ENCODE data around the gene EAF1. TPM values are rescaled to one million over a fixed set of nuclear protein-coding genes. Genes with fewer than 3 reads are reported as not detected.
A peak's percentile ranks its signal among the peaks of the same experiment; 100 is the strongest.

The EAF1 gene
- total RNA-seq, 1 donor from 2014 or later, result 24.9 TPM

GRCh38 chr3:15430624-15431023 lies 3.2 kb downstream of the EAF1 start:
- no peaks in the 10 kb centered on the region for H3K36me3 Mint-ChIP-seq (ENCODE audit: low read depth)
- no peak for DNase-seq (ENCODE audit: low read depth, low spot score)
- no peak overlapping the region for H3K27ac Mint-ChIP-seq (ENCODE audit: unreplicated experiment)
- TF ChIP-seq CTCF (conservative IDR thresholded peaks at IDR 0.05), result no peak
- H3K4me1 Mint-ChIP-seq, result peaks cover 35% of the 10 kb centered on the region
- no peaks in the 10 kb centered on the region for H3K9me3 Mint-ChIP-seq
- no peaks in the 10 kb centered on the region for H3K27me3 Mint-ChIP-seq (ENCODE audit: low read depth)
- H3K4me3 Mint-ChIP-seq, result peak overlapping the region; percentile 50

GRCh38 chr3:15431256-15431837 lies 3.9 kb downstream of the EAF1 start:
- H3K4me1 Mint-ChIP-seq, result peaks cover 28% of the 10 kb centered on the region
- H3K9me3 Mint-ChIP-seq, result no peaks in the 10 kb centered on the region
- no peak for TF ChIP-seq CTCF (conservative IDR thresholded peaks at IDR 0.05)
- H3K4me3 Mint-ChIP-seq, result no peak overlapping the region
- no peak overlapping the region for H3K27ac Mint-ChIP-seq (ENCODE audit: unreplicated experiment)
- no peaks in the 10 kb centered on the region for H3K27me3 Mint-ChIP-seq (ENCODE audit: low read depth)
- DNase-seq (ENCODE audit: low read depth, low spot score), result no peak
- H3K36me3 Mint-ChIP-seq (ENCODE audit: low read depth), result no peaks in the 10 kb centered on the region

- Mint-ChIP-seq H3K4me1 (peaks cover 11% of the 10 kb centered on the region), H3K9me3 (no peaks in the 10 kb centered on the region), H3K27me3 (ENCODE audit: low read depth) (no peaks in the 10 kb centered on the region), H3K36me3 (ENCODE audit: low read depth) (no peaks in the 10 kb centered on the region), H3K4me3 (peak overlapping the region; percentile 33), H3K27ac (ENCODE audit: unreplicated experiment) (no peak overlapping the region)
- DNase-seq (ENCODE audit: low read depth, low spot score), result no peak
- no peak for TF ChIP-seq CTCF (conservative IDR thresholded peaks at IDR 0.05)
Measured at GRCh38 chr3:15433531-15433930, 6.1 kb downstream of the EAF1 start.

GRCh38 chr3:15434756-15435155 lies 7.4 kb downstream of the EAF1 start:
- H3K27me3 Mint-ChIP-seq (ENCODE audit: low read depth), result no peaks in the 10 kb centered on the region
- no peaks in the 10 kb centered on the region for H3K36me3 Mint-ChIP-seq (ENCODE audit: low read depth)
- H3K27ac Mint-ChIP-seq (ENCODE audit: unreplicated experiment), result no peak overlapping the region
- TF ChIP-seq CTCF (conservative IDR thresholded peaks at IDR 0.05), result no peak
- H3K9me3 Mint-ChIP-seq, result no peaks in the 10 kb centered on the region
- H3K4me1 Mint-ChIP-seq, result no peaks in the 10 kb centered on the region
- no peak for DNase-seq (ENCODE audit: low read depth, low spot score)
- H3K4me3 Mint-ChIP-seq, result no peak overlapping the region

- no peaks in the 10 kb centered on the region for H3K9me3 Mint-ChIP-seq
- DNase-seq (ENCODE audit: low read depth, low spot score), result no peak
- H3K27ac Mint-ChIP-seq (ENCODE audit: unreplicated experiment), result no peak overlapping the region
- no peak overlapping the region for H3K4me3 Mint-ChIP-seq
- H3K36me3 Mint-ChIP-seq (ENCODE audit: low read depth), result peaks cover 2% of the 10 kb centered on the region
- no peaks in the 10 kb centered on the region for H3K27me3 Mint-ChIP-seq (ENCODE audit: low read depth)
- no peak for TF ChIP-seq CTCF (conservative IDR thresholded peaks at IDR 0.05)
- no peaks in the 10 kb centered on the region for H3K4me1 Mint-ChIP-seq
Measured at GRCh38 chr3:15436246-15436645, 8.8 kb downstream of the EAF1 start.
